GM12891 (cell line): ENCODE data around the gene CHPF.

Source experiments
- DNase-seq: peaks from one replicate; pipeline ENCODE4 v3.0.0; 2011; ENCODE audit warnings: low spot score; ENCODE audit not compliant: insufficient read length
- FAIRE-seq: peaks from 2 replicates; lab custom pipeline; 2011; peaks lifted over from hg19 to GRCh38; lab: Jason Lieb, UNC
- PAX5 ChIP-seq: IDR thresholded peaks from 2 replicates; pipeline ENCODE4 v1.6.1; 2011; ENCODE audit warnings: low read length, moderate library complexity, mild to moderate bottlenecking; ENCODE audit not compliant: insufficient read depth, severe bottlenecking
- POLR2A ChIP-seq: IDR thresholded peaks from 2 replicates; pipeline ENCODE4 v1.6.1; 2011; ENCODE audit warnings: low read depth, low read length, control low read depth
- POLR2AphosphoS5 ChIP-seq: IDR thresholded peaks from 2 replicates; pipeline ENCODE4 v1.6.1; 2011; ENCODE audit warnings: low read depth, low read length, control low read depth
- POU2F2 ChIP-seq: IDR thresholded peaks from 2 replicates; pipeline ENCODE4 v1.6.1; 2011; ENCODE audit warnings: low read depth, mild to moderate bottlenecking, control low read depth, low read length, moderate library complexity
- SPI1 ChIP-seq: IDR thresholded peaks from 2 replicates; pipeline ENCODE4 v1.6.1; 2011; ENCODE audit warnings: low read depth, low read length, control low read depth
- TAF1 ChIP-seq: IDR thresholded peaks from 2 replicates; pipeline ENCODE4 v1.6.1; 2011; ENCODE audit warnings: low read depth, low read length, control low read depth

CHPF gene

DNA sequence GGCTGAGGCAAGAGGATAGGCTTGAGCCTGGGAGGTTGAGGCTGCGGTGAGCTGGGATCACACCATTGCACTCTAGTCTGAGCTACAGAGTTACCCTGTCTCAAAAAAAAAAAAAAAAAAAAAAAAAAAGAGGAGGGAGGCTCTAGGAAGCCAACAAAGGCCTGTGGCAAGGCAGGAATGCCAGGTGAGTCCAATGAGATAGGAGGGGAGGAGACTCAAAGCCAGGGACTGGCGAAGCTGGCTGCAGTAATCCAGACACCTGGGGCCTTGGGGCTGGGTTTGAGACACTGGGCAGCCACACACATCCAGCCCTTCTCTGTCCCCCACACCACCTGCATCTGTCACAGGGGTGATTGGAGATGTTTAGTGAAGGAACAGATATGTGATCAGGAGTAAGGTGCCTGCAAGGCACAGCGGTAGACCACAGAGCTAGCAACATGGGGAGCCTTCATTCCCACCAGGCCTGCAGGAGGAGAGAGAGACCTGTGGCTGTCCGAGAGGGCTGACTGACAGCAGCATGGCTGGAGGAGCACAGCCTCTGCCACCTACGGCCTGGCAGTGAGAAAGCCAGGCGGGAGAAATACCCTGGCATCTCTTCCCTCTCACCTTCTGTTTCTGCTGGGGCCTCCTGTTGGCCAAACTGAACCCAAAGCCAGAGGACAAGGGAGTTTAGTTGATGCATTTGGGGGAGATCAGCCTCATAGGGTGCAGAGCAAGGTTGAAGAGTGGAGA, 9.5 kb downstream of the CHPF start:
- TF ChIP-seq POLR2A, result no peak
- FAIRE-seq, result no peak
- DNase-seq, result no peak

DNA sequence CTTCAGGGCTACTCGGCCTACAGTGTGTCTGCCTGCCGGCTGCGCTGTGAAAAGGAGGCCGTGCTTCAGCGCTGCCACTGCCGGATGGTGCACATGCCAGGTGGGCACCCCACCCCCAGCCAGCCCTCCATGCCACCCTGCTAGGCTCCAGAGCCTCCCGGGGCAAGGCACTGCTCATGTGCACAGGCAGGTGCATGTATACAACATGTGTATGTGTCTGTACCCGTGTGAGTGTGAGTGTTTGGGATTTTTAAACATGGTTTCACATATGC, 11.3 kb downstream of the CHPF start:
- DNase-seq, result no peak
- no peak for FAIRE-seq
- TF ChIP-seq TAF1, result no peak

DNA sequence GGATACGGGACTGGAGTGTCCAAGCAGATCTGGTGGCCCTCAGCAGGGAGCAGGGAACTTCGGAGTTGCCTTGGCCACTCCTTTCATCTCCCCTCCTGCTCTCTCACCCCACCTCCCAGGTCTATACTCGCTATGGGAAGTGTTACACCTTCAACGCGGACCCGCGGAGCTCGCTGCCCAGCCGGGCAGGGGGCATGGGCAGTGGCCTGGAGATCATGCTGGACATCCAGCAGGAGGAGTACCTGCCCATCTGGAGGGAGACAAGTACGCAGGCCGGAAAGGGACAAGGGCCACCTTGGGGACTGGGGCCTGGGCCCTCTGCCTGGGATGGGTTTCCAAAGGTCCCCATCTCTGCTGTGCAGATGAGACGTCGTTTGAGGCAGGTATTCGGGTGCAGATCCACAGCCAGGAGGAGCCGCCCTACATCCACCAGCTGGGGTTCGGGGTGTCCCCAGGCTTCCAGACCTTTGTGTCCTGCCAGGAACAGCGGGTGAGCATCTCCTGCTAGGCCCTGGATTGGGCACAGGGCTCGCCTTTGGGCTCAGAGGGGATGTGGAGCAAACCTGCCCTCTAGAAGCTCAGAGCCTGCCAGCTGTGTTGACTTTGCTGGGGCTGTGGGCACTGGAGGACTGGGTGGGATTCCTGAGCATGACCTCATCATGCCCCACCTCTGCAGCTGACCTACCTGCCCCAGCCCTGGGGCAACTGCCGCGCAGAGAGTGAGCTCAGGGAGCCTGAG, 11.8 kb downstream of the CHPF start:
- TF ChIP-seq POLR2A, result no peak
- no peak for TF ChIP-seq POLR2AphosphoS5
- no peak for TF ChIP-seq PAX5
- TF ChIP-seq TAF1, result no peak
- no peak for TF ChIP-seq SPI1
- TF ChIP-seq POU2F2, result no peak
- FAIRE-seq, result no peak
- DNase-seq, result no peak

DNA sequence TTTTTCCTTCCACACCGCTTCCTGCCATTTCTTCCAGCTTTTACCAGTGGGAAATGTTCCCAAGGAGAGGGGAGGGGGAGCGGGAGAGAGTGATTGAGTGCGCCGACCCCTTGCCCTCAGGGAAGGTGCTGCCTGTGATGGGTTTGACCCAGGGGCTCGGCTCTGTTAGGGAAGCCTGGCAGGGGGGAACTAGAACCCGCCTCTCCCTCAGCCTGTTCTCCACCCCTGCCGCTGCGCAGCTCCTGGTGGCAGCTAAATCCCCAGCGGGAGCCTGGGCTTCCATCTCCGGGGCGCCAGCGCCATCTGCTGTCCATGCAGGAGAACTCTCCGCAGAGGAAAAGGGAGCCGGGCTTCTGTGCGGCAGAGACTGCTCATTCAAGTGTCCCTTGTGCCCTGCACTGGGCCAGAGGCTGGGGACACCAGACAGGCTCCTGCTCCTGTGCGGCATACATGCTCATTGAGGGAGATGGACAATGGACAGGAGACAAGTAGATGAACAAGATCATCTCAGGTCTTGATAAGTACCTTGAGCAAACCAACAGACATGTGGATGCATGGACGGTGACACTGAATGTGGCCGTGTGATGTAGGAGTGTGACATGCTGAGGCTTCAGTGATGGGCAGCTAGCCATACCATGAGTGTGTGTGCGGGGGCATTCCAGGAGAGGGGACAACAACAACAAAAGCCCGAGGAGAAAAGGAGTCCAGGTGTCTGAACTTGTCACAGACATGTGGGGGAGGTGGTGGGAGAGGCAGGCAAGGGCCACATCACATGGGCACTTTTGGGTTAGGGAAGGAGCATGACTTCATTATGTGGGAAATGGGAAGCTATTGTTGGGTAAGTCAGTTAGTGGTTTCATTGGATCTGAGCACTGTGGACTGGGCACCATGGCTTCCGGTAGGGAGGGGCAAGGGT, 13.3 kb downstream of the CHPF start:
- peak; percentile 81 for FAIRE-seq

GRCh38 chr2:219527472-219527871, 16.1 kb downstream of the CHPF start:
- FAIRE-seq (no peak), DNase-seq (no peak)
- TF ChIP-seq TAF1 (no peak), POU2F2 (no peak), POLR2A (no peak), PAX5 (no peak), POLR2AphosphoS5 (no peak), SPI1 (no peak)

More for the DNA sequence above, 13.3 kb downstream of the CHPF start:
- DNase-seq, result peak; percentile 96
- TF ChIP-seq SPI1, result no peak
- TF ChIP-seq TAF1, result no peak
- no peak for TF ChIP-seq POU2F2
- no peak for TF ChIP-seq POLR2AphosphoS5
- no peak for TF ChIP-seq PAX5
- no peak for TF ChIP-seq POLR2A

- FAIRE-seq (no peak), DNase-seq (no peak)
- TF ChIP-seq TAF1 (no peak), PAX5 (no peak), POLR2AphosphoS5 (no peak), POLR2A (no peak), SPI1 (no peak), POU2F2 (no peak)
These were observed 16.6 kb downstream of the CHPF start for GRCh38 chr2:219527076-219527394.

- TF ChIP-seq POLR2A (no peak), POU2F2 (no peak), POLR2AphosphoS5 (no peak), PAX5 (no peak), TAF1 (no peak), SPI1 (no peak)
- DNase-seq, result no peak
- FAIRE-seq, result no peak
These were observed 17.1 kb downstream of the CHPF start for GRCh38 chr2:219526320-219527075.

DNA sequence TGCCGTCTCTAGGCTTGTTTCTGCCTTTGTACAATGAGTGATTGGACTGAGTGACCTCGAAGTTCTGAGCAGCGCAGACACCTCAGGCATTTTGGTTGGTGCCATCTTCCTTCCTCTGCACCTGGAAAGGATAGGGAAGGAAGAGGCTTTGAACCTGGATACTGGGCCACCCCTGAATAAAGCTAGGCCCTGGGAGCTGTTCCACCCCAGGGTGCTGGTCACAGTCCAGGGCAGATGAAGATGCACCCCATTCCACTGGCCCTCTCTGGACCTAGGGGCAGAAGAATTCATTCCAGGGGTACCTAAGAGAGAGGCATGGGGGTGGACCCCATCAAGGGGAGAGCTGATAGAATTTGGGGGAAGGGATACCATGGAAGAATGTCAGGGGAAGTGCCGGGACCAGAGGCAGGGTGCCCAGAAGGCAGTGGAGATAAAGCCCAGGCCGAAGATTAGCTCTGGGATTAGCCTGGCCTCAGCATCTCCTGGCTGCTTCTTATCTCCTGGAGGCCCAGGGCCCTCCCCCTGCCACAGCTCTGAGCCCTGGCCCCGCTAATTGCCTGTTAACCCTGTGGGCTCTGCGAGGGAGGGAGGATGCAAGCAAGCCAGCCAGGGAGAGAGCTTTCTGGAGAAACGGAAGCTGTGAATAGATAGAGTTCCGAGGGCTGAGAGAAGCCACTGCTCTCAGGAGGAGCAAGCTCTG, 17.9 kb downstream of the CHPF start:
- DNase-seq (no peak), FAIRE-seq (no peak)
- TF ChIP-seq TAF1 (no peak), POLR2A (no peak), POLR2AphosphoS5 (no peak), PAX5 (no peak), POU2F2 (no peak), SPI1 (no peak)

DNA sequence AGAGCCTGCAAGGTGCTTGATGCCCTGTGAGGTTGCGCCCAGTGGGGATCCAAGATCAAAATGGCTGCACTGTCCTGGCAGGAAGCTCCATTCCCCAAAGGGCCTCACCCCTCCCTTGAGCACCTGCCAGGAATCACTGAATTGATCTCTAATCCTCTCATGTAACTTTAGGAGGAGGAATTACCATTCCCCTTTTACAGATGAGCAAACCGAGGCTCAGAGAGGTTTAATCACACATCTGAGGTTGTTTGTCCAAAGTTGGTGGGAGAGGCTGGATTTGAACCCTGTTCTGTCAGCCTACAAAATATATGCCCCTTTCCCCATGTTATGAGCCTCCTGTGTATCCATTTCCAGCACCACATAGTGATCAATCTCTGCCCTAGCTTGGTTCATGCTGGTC, 18.8 kb downstream of the CHPF start:
- FAIRE-seq, result no peak
- TF ChIP-seq TAF1 (no peak), POU2F2 (no peak), SPI1 (no peak), POLR2A (no peak), PAX5 (no peak), POLR2AphosphoS5 (no peak)

More for the DNA sequence above, 18.8 kb downstream of the CHPF start:
- no peak for DNase-seq
